SIG-M5 (cell line): Measurements from ENCODE around the gene SCYGR7.
"Not testable (repeated sequence)": the region's sequence is repeated elsewhere in the genome, so short reads cannot be mapped to it uniquely, and the experiment has no call there.

Experiments used
- DNase-seq: peaks from one replicate; lab custom pipeline; 2025; lab: John Stamatoyannopoulos, UW

Gene SCYGR7, protein sequence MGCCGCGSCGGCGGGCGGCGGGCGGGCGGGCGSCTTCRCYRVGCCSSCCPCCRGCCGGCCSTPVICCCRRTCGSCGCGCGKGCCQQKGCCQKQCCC

DNA sequence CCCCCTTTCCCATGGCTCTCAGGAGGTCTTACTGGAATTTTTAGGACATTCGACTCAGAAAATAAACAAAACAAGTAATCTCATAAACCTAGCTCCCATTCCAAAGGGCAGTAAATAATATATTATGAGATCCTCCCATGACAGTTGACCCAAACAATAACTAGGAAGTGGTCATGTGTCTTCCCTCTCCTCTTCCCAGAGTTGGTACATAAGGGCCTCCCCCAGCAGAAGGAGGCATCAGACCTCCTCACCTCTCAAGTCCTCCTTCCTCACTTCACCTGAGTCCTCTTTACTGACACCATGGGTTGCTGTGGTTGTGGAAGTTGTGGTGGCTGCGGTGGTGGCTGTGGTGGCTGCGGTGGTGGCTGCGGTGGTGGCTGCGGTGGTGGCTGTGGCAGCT lies at the start of gene SCYGR7:
Gene SCYGR7 (plus strand): TSS at position 301 of the 400 bp plus-strand sequence. CDS start 0 bp downstream, at position 301.
- no peak for DNase-seq

DNA sequence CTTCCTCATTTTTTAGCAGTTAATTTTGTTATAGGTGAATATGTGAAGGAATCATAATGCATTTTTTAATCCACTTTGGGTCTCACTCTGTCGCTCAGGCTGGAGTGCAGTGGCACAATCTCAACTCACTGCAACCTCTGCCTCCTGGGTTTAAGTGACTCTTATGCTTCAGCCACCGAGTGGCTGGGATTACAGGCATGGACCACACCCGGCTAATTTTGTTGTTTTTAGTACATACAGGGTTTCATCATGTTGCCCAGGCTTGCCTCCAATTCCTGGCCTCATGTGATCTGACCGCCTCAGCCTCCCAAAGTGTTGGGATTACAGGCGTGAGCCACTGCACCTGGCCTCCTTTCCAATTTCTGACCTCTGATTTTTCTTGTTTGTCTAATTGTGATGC lies 43.9 kb upstream of the SCYGR7 start:
- no peak for DNase-seq

DNA sequence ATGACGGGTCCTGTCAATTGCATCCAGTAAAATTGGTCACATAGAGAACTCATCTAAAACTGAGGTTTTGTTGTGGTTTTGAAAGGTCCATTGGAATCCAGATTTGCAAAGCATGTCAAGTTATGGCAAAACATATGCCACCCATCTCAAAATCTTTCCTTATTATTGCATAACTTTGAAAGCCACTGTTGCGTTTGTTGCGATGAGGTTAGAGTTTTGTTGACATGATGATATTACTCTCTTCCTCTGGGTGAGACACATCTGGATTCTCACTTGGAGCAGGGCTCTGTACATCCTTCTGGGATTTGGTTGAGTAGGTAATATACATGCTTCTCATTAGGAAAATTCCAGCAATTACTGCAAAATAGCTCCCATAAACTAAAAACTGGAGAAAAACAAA lies 40.9 kb upstream of the SCYGR7 start:
- no peak for DNase-seq

DNA sequence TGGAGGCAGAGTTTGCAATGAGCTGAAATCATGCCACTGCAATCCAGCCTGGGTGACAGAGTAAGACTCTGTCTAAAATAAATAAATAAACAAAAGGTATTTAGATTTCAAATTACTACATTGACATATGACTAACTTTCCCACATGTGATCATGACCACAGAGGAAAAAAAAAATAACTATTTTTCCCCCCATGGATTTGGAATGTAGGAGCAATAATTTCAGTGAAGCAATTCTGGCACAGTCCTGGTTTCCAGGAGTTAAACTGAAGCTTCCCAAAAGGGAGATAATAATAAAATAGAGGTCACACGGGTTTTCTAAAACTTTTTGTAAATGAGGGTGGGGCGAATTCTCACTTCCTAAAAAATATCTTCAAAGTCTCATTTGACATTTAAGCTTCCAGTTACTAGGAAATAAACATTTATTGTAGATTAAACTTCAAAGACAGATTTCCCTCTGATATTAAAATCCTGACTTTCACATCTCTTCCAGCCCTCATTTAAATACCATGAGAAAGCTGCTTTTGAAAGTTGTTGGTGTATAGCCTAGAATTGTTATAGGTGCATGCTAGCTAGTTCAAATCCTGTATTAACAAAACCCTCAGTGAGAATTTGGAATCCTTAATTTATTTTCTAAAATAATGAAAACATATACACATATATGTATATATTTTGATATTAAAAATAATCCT lies 31.0 kb upstream of the SCYGR7 start:
- DNase-seq: no peak

DNA sequence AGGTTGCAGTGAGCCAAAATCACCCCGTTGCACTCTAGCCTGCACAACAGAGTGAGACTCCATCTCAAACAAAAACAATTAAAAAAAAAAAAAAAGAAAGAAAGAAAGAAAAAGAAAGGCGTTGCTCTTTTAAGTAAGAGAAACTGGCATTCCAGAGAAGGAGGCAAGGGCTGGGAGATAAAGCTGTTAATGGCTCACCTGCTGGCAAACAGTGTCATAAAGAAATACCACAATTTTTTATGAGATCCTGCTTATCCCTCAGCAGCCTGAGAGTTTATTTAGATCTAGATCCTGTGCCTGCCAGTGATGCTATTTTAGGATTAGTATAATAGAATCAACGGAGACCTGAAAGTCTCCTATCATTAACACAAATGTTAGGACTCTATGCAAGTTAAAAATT lies 26.6 kb upstream of the SCYGR7 start:
- DNase-seq: no peak

DNA sequence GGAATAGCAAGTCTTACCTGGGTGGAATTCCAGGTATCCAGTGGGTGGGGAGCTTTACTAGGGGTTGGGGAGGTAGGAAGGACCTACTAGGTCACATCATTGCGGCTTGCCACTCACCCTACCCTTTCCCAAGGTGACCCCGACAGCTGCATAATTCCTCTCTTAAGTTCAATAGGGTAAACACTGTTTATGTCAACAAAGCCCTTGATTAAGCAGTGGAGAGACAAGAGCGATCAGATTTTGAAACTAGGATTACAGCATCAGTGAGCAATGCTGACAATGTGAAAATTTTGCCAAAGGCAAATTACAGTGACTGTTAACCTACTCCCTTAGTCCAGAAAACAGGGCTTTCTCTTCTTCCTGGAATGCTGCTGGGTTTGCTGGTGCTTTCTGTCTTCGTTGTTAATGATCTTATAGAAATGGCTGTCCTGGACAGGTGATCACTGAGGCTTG lies 24.8 kb upstream of the SCYGR7 start:
- DNase-seq: no peak

DNA sequence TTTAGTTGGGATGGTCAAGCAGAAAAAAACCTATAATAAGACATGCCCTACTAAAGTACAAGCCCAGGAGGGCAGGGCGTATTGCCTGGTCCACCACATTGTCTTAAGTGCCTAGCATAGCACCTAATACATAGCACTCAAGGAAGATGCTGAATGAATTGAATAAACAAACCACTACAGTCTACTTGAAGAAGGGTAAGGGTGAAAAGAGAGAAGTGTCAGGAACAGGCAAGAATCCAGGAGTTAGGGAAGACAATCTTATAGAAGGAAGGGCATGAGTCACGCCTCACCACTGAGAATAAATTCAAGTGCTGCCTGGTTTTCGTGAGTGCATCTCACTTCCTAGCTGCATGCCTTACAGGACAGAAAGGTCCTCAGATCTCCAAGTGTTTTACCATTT lies 24.2 kb upstream of the SCYGR7 start:
- no peak for DNase-seq

DNA sequence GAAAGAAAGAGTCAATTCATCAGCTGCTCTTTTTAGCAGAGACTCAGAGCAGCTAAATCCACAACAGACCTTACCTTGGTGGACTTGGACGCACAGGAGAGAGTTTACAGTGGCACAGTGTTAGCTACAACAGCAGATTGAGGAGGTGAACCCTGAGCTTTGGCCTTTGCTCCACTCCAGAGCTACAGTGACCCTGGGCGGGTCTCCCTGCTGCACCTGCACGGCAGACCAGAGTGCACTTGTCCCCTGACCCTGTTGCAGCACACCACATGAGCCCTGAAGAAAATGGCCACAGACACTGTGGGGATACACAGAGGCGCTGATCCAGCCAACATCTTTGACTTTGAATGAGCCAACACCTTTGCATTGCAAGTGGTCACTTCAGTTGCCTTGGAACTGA lies 21.3 kb upstream of the SCYGR7 start:
- no peak for DNase-seq

DNA sequence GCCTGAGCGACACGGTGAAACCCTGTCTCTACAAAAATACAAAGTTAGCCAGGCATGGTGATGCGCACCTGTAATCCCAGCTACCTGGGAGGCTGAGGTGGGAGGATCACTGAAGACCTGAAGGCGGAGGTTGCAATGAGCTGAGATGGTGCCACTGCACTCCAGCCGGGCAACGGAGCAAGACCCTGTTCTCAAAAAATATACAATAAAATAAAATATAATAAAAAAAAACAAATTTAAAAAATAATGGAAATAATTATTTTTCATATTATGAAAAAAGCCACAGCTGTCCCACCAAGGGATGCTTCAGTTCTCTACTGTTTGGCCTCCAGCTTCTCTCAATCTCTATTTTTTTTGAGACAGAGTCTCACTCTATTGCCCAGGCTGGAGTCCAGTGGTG lies 20.7 kb upstream of the SCYGR7 start:
- DNase-seq: no peak

DNA sequence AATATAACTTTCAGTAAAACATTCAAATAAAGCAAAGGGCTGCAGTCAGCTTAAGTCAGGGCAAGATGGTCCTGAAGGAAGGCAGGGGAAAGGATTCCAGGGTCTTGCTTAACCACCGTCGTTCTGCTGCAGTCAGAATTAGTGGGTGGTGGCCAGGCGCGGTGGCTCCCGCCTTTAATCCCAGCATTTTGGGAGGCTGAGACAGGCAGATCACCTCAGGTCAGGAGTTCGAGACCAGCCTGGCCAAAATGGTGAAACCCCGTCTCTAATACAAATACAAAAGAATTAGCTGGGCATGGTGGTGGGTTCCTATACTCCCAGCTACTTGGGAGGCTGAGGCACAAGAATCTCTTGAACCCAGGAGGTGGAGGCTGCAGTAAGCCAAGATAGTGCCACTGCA lies 17.1 kb upstream of the SCYGR7 start:
- DNase-seq: no peak

DNA sequence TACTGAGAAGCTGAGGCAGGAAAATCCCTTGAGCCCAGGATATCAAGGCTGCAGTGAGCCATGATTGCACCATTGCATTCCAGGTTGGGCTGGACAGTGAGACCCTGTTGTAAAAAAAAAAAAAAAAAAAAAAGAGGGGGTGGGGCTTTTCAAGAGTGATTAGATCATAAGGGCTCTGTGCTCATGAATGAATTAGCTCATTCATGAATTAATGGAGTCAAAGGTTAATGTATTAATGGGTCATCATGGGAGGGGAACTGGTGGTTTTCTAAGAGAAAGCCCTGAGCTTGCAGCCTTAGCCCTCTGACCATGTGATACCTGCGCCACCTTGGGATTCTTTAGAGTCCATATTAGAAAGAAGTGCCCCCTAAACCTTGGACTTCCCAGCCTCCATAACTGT lies 14.8 kb upstream of the SCYGR7 start:
- DNase-seq: no peak

DNA sequence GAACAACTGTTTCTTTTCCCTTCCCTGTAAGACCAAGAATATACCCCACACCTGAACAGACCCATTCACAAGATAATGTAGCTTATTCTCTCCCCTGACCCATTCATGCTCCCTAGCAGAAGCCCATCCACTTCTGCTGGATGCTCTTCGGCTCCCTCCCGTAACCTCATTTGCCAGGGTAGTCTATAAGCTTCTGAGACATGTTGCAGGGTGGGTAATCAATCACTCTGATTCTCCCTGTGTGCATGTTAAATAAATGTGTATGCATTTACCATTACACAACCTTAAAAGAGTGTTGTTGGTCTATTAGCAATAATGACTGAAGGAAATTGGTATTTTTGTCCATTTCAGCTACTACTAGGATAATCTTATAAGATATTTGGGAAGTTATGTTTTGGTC lies 11.6 kb upstream of the SCYGR7 start:
- no peak for DNase-seq

DNA sequence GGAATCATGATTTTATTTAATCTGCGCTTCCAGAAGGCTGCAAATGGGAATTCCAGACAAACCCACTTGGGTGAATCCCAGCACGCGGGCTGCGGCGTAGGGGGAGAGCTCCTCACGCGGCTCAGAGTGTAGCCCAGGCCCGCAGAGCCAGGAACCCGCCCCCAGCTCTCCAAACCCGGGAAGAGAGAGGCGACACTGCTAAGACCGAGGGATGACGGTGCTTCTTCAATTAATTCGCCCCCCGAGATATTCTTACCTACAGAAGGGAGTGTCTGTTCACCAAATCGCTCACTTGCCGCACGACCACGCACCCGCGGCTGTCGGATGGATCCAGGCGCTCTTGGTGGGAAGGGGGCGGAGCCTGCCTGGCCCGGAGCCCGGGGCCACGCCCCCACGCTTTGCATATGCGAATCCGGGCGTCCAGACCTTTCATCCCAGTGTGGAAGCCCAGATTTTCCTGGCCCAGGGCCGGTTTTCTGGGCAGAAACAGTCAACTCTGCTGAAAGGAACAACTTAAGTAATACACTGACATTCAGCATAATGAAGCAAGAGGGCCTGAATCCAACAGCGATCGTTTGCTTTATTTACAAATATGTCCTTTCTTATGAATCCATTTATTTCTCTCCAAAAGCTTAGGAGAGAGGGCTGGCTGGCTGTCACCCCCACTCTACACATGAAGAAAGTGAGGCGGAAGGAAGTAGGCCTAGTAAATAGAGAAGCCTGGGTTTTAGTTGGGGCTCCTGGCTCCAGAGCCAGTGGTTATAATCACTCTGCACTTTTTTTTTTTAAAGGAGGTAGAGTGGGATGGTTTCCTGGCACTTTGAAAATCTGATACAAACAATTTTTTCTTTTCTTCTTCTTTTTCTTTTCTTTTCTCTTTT lies 10.2 kb upstream of the SCYGR7 start, which contains the start of gene SLC19A3:
Gene SLC19A3 (minus strand): TSS at position 342 of the 881 bp plus-strand sequence. CDS start 15,710 bp downstream, outside the sequence.
- no peak for DNase-seq

DNA sequence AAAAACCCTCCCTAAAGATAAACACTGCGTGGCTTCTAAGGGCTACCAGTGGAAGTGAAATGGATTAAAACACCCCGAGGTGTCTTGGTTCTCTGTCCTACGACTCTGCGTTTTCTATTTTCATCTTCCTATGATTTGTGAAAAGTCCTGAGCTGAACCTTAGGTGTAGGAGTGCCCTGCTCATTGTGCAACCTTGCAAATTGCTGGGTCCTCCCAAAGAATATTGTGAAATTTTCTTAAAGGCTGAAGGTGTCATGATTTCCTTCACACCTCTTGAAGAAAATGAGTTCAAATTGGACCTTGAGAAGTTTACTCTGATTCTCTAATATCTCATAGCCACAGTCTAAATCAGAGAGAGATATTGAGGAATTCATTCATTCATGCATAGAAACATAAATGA lies 8.5 kb upstream of the SCYGR7 start:
- DNase-seq: no peak

DNA sequence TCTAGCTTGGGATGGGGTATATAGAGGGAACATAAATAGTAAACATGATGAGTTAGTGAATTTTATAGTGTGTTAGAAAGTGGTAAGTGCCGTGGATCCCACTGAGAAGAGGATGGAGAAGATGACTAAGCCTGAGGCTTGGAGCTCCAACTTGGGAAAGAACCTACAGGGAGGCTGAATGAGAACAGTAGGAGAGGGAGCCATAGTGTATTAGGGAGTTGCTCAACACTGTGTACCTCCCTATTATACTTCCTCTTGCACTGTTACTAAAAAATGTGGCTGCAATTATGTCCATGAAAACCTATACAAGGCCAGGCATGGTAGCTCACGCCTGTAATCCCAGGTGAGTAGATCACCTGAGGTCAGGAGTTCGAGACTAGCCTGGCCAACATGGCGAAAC lies 7.5 kb upstream of the SCYGR7 start:
- DNase-seq: no peak

DNA sequence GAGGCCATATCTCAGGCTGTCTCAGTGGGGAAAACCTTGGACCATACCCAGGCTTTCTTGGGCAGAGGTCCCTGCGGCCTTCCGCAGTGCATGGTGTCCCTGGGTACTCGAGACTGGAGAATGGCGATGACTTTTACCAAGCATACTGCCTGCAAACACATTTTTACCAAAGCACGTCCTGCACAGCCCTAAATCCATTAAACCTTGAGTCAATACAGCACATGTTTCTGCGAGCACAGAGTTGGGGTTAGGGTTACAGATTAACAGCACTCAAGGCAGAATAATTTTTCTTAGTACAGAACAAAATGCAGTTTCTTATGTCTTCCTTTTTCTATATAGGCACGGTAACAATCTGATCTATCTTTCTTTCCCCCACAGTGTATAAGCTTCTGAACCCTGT lies 5.3 kb upstream of the SCYGR7 start:
- not testable (repeated sequence) for DNase-seq

DNA sequence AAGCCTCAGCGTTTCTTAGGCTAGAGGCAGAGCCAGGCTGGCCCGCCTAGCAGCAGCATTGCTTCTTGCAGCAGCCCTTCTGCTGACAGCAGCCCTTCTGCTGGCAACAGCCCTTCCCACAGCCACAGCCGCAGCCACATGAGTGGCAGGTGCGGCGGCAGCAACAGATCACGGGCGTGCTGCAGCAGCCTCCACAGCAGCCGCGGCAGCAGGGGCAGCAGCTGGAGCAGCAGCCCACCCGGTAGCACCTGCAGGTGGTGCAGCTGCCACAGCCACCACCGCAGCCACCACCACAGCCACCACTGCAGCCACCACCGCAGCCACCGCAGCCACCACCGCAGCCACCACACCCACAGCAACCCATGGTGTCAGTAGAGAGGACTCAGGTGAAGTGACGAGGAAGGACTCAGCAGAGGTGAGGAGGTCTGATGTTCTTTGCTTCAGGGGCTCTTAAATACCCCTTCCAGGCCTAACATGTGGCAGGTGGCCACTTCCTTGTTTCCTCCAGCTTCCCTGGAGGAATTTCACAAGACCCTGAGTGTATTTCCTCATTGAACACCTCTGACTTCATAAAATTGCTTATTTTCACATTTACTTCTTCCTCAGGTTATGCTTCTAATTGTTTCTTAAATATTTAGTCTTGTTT lies 3.6 kb upstream of the SCYGR7 start, which contains the start of gene SCYGR6:
Gene SCYGR6 (minus strand): TSS at position 364 of the 646 bp plus-strand sequence. CDS start 0 bp downstream, at position 364.
- no peak for DNase-seq

DNA sequence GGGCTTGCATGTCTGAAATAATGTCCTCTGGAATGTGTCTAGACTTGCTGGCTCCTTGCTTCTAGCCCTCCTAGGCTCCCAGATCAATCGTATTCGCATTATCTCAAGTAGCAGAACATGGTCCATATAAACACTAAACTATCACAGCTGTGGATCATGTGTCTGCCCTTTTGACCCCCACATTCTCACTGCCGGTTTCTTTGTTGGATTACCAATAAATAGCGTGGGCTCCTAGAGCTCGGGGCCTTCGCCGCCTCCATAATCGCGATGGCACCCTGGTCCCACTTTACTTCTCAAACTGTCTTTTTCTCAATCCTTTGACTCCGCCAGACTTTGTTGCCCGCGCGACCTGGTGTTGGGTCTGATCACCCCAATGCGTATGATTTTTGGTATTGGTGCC lies 11.2 kb downstream of the SCYGR7 start:
- no peak for DNase-seq

DNA sequence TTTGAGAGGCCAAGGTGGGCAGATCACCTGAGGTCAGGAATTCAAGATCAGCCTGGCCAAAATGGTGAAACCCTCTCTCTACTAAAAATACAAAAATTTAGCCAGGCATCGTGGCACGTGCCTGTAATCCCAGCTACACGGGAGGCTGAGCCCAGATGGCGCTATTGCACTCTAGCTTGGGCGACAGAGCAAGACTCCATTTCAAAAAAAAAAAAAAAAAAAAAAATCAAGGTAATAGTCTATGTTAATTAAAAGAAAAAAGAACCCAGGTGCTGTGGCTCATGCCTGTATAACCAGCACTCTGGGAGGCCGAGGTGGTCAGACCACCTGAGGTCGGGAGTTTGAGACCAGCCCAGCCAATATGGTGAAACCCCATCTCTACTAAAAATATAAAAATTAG lies 12.6 kb downstream of the SCYGR7 start:
- DNase-seq: not testable (repeated sequence)

DNA sequence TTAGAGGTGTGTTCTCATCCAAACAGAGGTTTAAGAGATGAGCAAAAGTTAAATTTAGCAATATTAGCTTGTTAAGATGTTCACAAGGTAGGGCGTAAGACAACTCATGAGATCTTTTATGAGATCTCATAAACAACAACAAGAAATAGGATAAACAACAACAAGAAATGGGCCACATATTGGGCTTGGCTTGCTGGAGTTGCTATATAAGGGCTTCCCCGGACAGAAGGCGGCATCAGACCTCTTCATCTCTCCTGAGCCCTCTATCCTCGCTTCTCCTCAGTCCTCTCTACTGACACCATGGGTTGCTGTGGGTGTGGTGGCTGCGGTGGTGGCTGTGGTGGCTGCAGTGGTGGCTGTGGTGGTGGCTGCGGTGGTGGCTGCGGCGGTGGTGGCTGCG lies 17.5 kb downstream of the SCYGR7 start, which contains the start of gene SCYGR8:
Gene SCYGR8 (plus strand): TSS at position 301 of the 400 bp plus-strand sequence. CDS start 0 bp downstream, at position 301.
- no peak for DNase-seq

DNA sequence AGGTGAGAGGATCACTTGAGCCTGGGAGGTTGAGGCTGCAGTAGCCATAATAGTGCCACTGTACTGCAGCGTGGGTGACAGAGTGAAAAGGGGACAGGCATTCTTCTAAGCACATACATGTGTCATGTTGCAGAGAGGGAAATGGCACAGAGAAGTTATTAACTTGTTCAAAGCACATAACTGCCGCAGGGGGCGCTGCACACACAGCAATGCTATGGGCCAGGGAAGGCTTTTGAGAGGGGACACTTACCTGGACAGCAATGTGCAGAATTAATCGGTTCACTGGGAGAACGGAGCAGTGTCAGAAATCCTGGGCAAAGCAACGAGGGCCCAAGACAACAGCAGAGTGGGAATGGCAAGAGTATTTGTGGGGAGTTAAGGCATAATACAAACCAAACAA lies 19.9 kb downstream of the SCYGR7 start:
- DNase-seq: no peak

DNA sequence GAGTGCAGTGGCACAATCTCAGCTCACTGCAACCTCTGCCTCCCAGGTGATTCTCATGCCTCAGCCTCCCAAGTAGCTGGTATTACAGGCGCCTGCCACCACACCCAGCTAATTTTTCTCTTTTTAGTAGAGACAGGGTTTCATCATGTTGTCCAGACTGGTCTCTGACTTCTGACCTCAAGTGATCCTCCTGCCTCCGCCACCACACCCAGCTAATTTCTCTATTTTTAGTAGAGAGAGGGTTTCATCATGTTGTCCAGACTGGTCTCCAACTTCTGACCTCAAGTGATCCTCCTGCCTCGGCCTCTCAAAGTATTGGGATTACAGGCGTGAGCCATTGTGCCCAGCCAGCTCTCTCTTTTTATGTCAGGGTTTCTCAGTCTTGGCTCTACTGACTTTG lies 28.1 kb downstream of the SCYGR7 start:
- DNase-seq: not testable (repeated sequence)
